Testis (tissue), 2 donors: ENCODE data around the gene CADM1.

Experiments used
- POLR2A ChIP-seq: fragments of 450-650 bp; IDR thresholded peaks from one replicate; pipeline ENCODE4 v1.6.1; 2017; ENCODE audit warnings: antibody characterized with exemption, mild to moderate bottlenecking, moderate library complexity
- TF ChIP-seq, protein P1 (sequence below), 3 experiments: fragments of 450-650 bp in 2 of 3; fragments of 200-600 bp in 1 of 3; sonication (generic) in 1 of 3; IDR thresholded peaks; one replicate each; pipeline ENCODE4 v1.5.1; 2016 to 2019; ENCODE audit warnings: antibody characterized with exemption in 3 of 3, mild to moderate bottlenecking in 2 of 3, moderate library complexity in 1 of 3

DNA sequence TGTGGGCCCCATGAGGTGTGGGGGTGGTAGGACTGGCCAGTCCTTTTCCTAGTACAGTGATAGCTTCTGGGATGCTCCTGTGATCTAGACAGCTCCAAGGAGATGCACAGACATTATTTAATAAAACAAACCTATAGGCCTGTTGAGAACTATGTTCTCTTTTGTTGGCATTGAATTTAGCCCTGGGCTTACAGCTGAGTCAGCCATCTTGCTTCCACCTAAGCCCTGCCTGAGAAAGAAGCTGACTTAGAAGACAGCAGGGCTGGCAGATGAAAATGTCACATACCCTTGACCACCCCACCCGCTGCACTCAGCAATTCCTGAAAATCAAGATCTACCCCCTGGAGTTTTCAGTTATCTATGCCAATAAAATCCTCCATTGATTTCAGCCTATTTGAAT, 353.2 kb downstream of the CADM1 start:
- TF ChIP-seq, protein P1, sequence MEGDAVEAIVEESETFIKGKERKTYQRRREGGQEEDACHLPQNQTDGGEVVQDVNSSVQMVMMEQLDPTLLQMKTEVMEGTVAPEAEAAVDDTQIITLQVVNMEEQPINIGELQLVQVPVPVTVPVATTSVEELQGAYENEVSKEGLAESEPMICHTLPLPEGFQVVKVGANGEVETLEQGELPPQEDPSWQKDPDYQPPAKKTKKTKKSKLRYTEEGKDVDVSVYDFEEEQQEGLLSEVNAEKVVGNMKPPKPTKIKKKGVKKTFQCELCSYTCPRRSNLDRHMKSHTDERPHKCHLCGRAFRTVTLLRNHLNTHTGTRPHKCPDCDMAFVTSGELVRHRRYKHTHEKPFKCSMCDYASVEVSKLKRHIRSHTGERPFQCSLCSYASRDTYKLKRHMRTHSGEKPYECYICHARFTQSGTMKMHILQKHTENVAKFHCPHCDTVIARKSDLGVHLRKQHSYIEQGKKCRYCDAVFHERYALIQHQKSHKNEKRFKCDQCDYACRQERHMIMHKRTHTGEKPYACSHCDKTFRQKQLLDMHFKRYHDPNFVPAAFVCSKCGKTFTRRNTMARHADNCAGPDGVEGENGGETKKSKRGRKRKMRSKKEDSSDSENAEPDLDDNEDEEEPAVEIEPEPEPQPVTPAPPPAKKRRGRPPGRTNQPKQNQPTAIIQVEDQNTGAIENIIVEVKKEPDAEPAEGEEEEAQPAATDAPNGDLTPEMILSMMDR (IDR thresholded peaks at IDR 0.05), result no peak
- no peak for TF ChIP-seq POLR2A
